ENCODE measurements around the gene MTRFR. TPM values are rescaled to one million over a fixed set of nuclear protein-coding genes. Genes with fewer than 3 reads are reported as not detected.
"Not testable (repeated sequence)": the region's sequence is repeated elsewhere in the genome, so short reads cannot be mapped to it uniquely, and the experiment has no call there.

MTRFR gene
- total and polyA plus RNA-seq, 4 donors, result 5.7 to 15.2 (median 11.1) TPM

GRCh38 chr12:123199936-123200335 is 33.3 kb upstream of the MTRFR start:
- H3K4me1 ChIP-seq (ENCODE audit: control insufficient read depth in 4 of 4, insufficient read depth in 4 of 4, low read length in 3 of 4), result no peaks in the 10 kb centered on the region
- H3K27ac ChIP-seq (ENCODE audit: low read depth in 1 of 2, low read length in 2 of 2), result no peak overlapping the region
- no peak overlapping the region for H3K9ac ChIP-seq (ENCODE audit: low read depth in 1 of 2, low read length in 2 of 2)
- no peak overlapping the region for H3K4me3 ChIP-seq (ENCODE audit: low read depth in 1 of 3, low read length in 3 of 3)
- peaks cover 7 to 27% (median 21%) of the 10 kb centered on the region in 4 donors for H3K36me3 ChIP-seq (ENCODE audit: control insufficient read depth in 4 of 4, insufficient read depth in 3 of 4, low read depth in 1 of 4, low read length in 3 of 4)
- TF ChIP-seq ZBTB33 (IDR thresholded peaks at IDR 0.05) (no peak), GABPA (IDR thresholded peaks at IDR 0.05 in 1 of 2, conservative IDR thresholded peaks at IDR 0.05 in 1 of 2) (no peak), FOXA1 (IDR thresholded peaks at IDR 0.05) (no peak), NR2F2 (IDR thresholded peaks at IDR 0.05) (no peak), HNF4G (IDR thresholded peaks at IDR 0.05) (no peak), JUND (IDR thresholded peaks at IDR 0.05) (no peak), YY1 (IDR thresholded peaks at IDR 0.05) (no peak), SP1 (IDR thresholded peaks at IDR 0.05) (no peak)
- TF ChIP-seq, protein P1, sequence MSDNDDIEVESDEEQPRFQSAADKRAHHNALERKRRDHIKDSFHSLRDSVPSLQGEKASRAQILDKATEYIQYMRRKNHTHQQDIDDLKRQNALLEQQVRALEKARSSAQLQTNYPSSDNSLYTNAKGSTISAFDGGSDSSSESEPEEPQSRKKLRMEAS (IDR thresholded peaks at IDR 0.05), result no peak
- TF ChIP-seq, protein P2, sequence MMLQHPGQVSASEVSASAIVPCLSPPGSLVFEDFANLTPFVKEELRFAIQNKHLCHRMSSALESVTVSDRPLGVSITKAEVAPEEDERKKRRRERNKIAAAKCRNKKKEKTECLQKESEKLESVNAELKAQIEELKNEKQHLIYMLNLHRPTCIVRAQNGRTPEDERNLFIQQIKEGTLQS (IDR thresholded peaks at IDR 0.05), result no peak
- 98% methylated on average over 3 of the region's 3 CpGs for WGBS
- H3K9me3 ChIP-seq (ENCODE audit: control insufficient read depth in 4 of 4, low read length in 3 of 4), result no peaks in the 10 kb centered on the region
- H3K27me3 ChIP-seq (ENCODE audit: control insufficient read depth in 4 of 4, insufficient read depth in 4 of 4, low read length in 3 of 4), result no peaks in the 10 kb centered on the region
- no peak for DNase-seq (ENCODE audit: low spot score)

DNA sequence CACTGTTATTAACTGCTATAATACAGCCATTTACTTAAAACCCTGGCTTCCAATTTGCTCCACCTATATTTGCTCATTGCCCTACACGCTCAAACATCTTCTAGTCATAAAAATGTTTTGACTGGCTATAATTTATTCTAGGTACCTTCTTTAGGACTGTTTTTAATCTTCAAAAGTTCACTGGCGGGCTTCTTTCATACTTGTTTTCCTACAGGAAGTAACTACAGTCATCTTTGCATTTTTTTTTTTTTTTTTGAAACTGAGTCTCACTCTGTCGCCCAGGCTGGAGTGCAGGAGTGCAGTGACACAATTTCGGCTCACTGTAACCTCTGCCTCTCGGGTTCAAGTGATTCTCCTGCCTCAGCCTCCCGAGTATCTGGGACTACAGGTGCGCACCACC is 32.8 kb upstream of the MTRFR start:
- no peak for TF ChIP-seq EGR1 (IDR thresholded peaks at IDR 0.05; ENCODE audit: low read depth in 2 of 2)
- no peak for TF ChIP-seq YY1 (IDR thresholded peaks at IDR 0.05)
- TF ChIP-seq TAF1 (conservative IDR thresholded peaks at IDR 0.05), result no peak
- no peak for TF ChIP-seq CTCF (IDR thresholded peaks at IDR 0.05; ENCODE audit: low read depth, low read length, missing input control)
- TF ChIP-seq FOXA2 (IDR thresholded peaks at IDR 0.05), result no peak
- no peak for TF ChIP-seq GABPA (IDR thresholded peaks at IDR 0.05 in 1 of 2, conservative IDR thresholded peaks at IDR 0.05 in 1 of 2)
- TF ChIP-seq, protein P2 (IDR thresholded peaks at IDR 0.05), result no peak
- TF ChIP-seq SP1 (IDR thresholded peaks at IDR 0.05), result no peak
- TF ChIP-seq ZBTB33 (IDR thresholded peaks at IDR 0.05), result no peak
- no peak for TF ChIP-seq RXRA (IDR thresholded peaks at IDR 0.05)
- TF ChIP-seq HNF4A (conservative IDR thresholded peaks at IDR 0.05), result no peak
- Histone ChIP-seq H3K27ac (ENCODE audit: low read depth in 1 of 2, low read length in 2 of 2) (no peak overlapping the region), H3K4me3 (ENCODE audit: low read depth in 1 of 3, low read length in 3 of 3) (no peak overlapping the region), H3K9ac (ENCODE audit: low read depth in 1 of 2, low read length in 2 of 2) (no peak overlapping the region), H3K36me3 (ENCODE audit: control insufficient read depth in 4 of 4, insufficient read depth in 3 of 4, low read depth in 1 of 4, low read length in 3 of 4) (peaks cover 7 to 27% (median 21%) of the 10 kb centered on the region in 4 donors), H3K27me3 (ENCODE audit: control insufficient read depth in 4 of 4, insufficient read depth in 4 of 4, low read length in 3 of 4) (no peaks in the 10 kb centered on the region), H3K4me1 (ENCODE audit: control insufficient read depth in 4 of 4, insufficient read depth in 4 of 4, low read length in 3 of 4) (no peaks in the 10 kb centered on the region), H3K9me3 (ENCODE audit: control insufficient read depth in 4 of 4, low read length in 3 of 4) (no peaks in the 10 kb centered on the region)
- DNase-seq (ENCODE audit: low spot score), result no peak
- 90% methylated on average over 7 of the region's 7 CpGs for WGBS

DNA sequence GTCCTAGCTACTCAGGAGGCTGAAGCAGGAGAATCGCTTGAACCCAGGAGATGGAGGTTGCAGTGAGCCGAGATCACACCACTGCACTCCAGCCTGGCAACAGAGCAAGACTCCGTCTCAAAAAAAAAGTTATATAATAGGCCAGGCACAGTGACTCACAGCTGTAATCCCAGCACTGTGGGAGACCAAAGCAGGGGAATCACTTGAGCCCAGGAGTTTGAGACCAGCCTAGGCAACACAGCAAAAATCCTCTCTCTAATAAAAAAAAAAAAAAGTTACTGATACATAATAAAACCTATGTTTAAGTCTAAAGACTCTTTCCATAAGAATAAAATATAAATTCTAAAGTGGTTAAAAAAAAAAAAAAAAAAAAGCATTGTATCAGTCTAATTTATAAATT is 26.4 kb upstream of the MTRFR start:
- DNase-seq (ENCODE audit: low spot score); H3K4me3 ChIP-seq (ENCODE audit: low read depth in 1 of 3, low read length in 3 of 3); H3K9ac ChIP-seq (ENCODE audit: low read depth in 1 of 2, low read length in 2 of 2); H3K4me1 ChIP-seq (ENCODE audit: control insufficient read depth in 4 of 4, insufficient read depth in 4 of 4, low read length in 3 of 4); H3K27me3 ChIP-seq (ENCODE audit: control insufficient read depth in 4 of 4, insufficient read depth in 4 of 4, low read length in 3 of 4); H3K9me3 ChIP-seq (ENCODE audit: control insufficient read depth in 4 of 4, low read length in 3 of 4); H3K27ac ChIP-seq (ENCODE audit: low read depth in 1 of 2, low read length in 2 of 2): not testable (repeated sequence)
- peaks cover 11 to 37% (median 34%) of the 10 kb centered on the region in 4 donors for H3K36me3 ChIP-seq (ENCODE audit: control insufficient read depth in 4 of 4, insufficient read depth in 3 of 4, low read depth in 1 of 4, low read length in 3 of 4)
- WGBS, result 90% methylated on average over 3 of the region's 3 CpGs

DNA sequence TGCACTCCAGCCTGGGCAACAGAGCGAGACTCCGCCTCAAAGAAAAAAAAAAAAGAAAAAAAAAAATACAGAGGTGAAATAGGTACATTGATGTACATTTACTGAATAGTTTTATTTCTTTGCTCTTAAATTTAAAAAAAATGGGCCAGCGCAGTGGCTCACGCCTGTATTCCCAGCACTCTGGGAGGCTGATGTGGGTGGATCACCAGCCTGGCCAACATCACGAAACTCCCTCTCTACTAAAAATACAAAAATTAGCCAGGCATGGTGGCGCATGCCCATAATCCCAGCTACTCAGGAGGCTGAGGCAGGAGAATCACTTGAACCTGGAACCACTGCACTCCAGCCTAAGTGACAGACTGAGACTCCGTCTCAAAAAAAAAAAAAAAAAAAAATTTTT is 25.4 kb upstream of the MTRFR start:
- not testable (repeated sequence) for H3K27me3 ChIP-seq (ENCODE audit: control insufficient read depth in 4 of 4, insufficient read depth in 4 of 4, low read length in 3 of 4); H3K27ac ChIP-seq (ENCODE audit: low read depth in 1 of 2, low read length in 2 of 2); H3K4me3 ChIP-seq (ENCODE audit: low read depth in 1 of 3, low read length in 3 of 3); H3K4me1 ChIP-seq (ENCODE audit: control insufficient read depth in 4 of 4, insufficient read depth in 4 of 4, low read length in 3 of 4); DNase-seq (ENCODE audit: low spot score); H3K9me3 ChIP-seq (ENCODE audit: control insufficient read depth in 4 of 4, low read length in 3 of 4); H3K9ac ChIP-seq (ENCODE audit: low read depth in 1 of 2, low read length in 2 of 2)
- WGBS, result 99% methylated on average over 7 of the region's 7 CpGs
- H3K36me3 ChIP-seq (ENCODE audit: control insufficient read depth in 4 of 4, insufficient read depth in 3 of 4, low read depth in 1 of 4, low read length in 3 of 4), result peaks cover 11 to 35% (median 29%) of the 10 kb centered on the region in 4 donors
